Fibroblast of pulmonary artery (primary cell): ENCODE results near the gene COL6A3.
A peak's percentile ranks its signal among the peaks of the same experiment; 100 is the strongest.

Experiments
- DNase-seq: peaks from one replicate; pipeline ENCODE4 v3.0.0-alpha.2; 2010; ENCODE audit warnings: low read depth
- H3K4me3 ChIP-seq: replicated peaks from 2 replicates; pipeline ENCODE4 v1.5.1; 2011; ENCODE audit warnings: low read depth, mild to moderate bottlenecking, control low read depth, low read length, moderate library complexity
- TF ChIP-seq, protein P1 (sequence below): IDR thresholded peaks from 2 replicates; pipeline ENCODE4 v1.5.1; 2011; ENCODE audit warnings: mild to moderate bottlenecking, control low read depth, low read length, inconsistent platforms; ENCODE audit errors: missing control alignments

Gene COL6A3

DNA sequence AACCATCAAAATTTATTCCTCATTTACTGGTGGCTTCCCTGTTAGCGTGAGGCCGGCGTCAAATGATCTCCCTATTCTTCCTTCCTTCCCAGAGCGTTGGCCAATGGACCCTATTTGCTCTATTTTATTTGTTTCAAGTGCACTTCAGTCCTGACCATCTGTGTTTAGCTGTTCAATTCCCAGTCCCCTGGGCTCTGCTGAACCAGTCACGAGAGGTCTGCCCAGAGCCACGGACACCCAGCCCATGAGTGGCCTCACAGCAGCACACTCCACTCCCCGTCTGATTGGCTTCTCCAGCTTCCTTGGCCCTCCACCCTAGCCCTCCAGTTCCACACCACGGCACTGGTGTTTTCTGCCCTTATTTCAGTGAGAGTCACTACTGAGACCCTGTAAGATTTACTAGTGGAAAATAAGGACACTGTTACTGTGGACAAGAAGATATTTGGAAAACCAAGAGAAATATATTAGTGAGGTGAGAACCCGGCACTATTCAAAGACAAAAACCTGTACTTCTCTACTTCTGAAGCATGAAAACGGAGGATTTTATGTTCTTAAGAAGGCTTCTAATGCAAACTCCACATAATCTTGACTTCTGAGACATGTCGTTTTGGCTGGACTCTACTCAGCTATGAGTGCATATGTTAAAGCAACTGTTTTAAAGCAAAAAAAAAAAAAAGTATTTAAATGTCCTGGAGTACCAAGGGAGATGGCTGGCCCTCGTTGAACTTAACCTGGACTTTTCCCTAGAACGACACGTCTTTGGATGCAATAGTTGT, 86.6 kb downstream of the COL6A3 start:
- TF ChIP-seq, protein P1, sequence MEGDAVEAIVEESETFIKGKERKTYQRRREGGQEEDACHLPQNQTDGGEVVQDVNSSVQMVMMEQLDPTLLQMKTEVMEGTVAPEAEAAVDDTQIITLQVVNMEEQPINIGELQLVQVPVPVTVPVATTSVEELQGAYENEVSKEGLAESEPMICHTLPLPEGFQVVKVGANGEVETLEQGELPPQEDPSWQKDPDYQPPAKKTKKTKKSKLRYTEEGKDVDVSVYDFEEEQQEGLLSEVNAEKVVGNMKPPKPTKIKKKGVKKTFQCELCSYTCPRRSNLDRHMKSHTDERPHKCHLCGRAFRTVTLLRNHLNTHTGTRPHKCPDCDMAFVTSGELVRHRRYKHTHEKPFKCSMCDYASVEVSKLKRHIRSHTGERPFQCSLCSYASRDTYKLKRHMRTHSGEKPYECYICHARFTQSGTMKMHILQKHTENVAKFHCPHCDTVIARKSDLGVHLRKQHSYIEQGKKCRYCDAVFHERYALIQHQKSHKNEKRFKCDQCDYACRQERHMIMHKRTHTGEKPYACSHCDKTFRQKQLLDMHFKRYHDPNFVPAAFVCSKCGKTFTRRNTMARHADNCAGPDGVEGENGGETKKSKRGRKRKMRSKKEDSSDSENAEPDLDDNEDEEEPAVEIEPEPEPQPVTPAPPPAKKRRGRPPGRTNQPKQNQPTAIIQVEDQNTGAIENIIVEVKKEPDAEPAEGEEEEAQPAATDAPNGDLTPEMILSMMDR: no peak
- H3K4me3 ChIP-seq: no peak overlapping the region
- no peak for DNase-seq

DNA sequence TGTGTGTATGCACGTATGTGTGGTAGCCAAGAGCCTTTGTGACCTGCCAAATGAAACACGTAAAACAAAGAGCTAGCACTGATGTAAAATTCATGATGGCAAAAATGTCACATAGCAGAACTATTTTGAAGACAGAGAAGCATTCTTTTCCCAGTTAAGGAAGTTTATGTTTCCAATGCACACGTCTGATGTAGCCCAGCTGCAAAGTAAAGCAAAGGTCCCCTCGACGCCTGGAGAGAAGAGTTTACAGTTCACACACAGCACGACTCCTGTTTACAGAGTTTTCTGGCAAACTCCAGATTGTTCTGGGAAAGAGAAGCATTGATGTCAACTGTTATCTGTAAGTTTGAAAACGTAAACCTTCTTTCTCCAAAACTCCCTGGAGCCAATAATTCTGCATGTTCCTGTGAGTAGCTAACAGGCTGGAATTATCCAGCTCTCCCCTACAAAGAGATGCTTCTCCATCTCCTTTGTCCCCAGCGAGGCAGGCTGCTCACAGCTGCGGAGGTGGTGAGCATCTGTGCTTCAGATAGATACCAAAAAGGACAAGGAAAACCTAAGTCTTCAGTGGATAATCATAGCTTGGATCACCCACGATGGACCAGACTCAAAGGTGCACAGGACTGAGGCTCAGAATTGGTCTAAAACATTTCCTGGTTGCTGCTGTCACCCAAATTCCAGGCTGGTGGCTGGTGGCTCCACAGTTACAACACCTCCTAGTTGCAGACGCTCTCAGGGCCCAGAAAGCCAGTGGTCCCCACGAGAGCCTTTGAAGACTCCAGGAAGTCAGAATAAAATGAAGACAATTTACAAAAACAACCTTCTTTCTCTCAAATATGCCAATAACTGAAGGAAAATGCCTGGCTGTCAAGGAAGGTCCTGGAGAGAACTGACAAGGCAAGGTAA, 87.4 kb downstream of the COL6A3 start:
- TF ChIP-seq, protein P1: no peak
- H3K4me3 ChIP-seq: no peak overlapping the region
- DNase-seq: peak; percentile 82

DNA sequence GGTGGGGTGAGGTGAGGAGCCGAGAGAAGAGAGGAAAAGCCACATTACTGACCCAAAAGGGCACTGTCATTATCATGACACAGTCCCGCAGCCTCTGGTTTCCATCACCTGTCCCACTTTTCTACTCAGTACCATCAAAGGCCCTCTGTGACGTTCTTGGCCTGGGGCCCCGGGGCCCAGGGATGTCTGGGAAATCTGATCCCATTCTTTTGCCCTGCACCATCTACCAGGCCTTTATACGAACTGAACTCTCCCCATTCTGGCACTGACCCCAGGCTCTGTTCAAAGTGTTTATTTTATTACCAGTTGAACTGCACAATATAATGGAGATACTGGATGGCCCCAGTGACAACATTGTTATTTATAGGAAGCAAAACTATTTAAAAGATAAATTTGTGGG, 89.1 kb downstream of the COL6A3 start:
- no peak overlapping the region for H3K4me3 ChIP-seq
- DNase-seq: peak; percentile 41
- TF ChIP-seq, protein P1: no peak

DNA sequence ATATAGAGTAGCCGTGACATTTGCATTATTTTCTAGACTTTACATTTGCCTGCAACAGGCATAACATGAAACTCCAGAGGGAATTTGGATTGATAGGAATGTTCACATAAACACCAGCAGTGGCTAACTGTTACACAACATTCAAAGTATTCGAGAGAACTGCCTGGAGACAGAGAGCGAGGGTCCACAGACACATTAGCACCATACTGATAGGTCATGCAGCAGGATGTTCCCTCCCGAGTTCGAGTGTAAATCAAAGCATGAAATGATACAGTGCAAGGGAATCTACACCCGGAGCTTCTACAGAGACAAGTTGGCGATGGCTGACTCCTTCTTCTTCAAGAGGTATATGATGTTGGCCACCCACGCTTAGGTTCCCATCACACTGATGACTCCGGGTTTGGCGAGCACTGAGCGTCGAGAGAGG, 89.5 kb downstream of the COL6A3 start:
- H3K4me3 ChIP-seq: no peak overlapping the region
- TF ChIP-seq, protein P1: no peak
- peak; percentile 59 for DNase-seq

DNA sequence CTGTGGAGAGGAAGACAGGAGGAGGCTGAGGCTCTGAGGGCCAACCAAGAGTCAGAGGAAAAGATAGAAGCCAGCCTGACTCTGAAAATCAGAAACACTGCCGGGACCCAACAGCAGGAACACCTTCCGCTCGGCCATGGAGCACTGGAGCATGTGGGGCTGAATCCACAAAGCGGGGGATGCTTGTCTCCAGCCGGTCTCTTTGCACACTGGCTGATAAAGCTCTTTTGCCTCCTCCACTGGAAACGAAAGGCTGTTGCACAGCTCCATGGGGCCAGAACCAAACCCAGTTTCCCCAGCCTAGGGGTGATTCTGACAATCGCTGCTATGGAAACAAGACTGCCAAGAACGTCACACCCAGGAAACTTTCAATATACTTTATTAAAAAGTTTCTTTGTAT, 90.3 kb downstream of the COL6A3 start:
- no peak overlapping the region for H3K4me3 ChIP-seq
- TF ChIP-seq, protein P1: peak; percentile 4
- DNase-seq: no peak

DNA sequence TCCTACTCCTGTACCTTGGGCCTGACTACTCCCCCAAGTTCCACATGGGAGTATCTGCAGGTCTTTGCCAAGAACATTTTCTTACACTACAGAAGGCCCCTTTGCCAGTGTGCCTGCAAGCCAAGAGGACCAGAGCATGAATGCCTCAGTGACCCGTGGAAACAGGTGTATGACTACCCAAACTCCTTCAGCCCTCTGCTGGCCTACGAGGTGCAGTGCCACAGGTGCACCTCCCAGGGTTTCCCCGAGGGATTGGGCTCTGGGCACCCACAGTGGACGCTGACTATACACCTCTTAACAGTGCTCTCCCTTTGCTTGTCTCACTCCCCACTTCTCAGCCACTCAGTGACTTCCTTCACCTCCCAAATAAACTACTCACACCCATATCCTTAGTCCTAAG, 91.4 kb downstream of the COL6A3 start:
- DNase-seq: no peak
- TF ChIP-seq, protein P1: peak; percentile 40
- H3K4me3 ChIP-seq: no peak overlapping the region
